Measurements from ENCODE around the gene ZNF609. TPM values are rescaled to one million over a fixed set of nuclear protein-coding genes. Genes with fewer than 3 reads are reported as not detected.

ZNF609 gene
- total RNA-seq, 1 donor from 2014 or later = 45.8 TPM

DNA sequence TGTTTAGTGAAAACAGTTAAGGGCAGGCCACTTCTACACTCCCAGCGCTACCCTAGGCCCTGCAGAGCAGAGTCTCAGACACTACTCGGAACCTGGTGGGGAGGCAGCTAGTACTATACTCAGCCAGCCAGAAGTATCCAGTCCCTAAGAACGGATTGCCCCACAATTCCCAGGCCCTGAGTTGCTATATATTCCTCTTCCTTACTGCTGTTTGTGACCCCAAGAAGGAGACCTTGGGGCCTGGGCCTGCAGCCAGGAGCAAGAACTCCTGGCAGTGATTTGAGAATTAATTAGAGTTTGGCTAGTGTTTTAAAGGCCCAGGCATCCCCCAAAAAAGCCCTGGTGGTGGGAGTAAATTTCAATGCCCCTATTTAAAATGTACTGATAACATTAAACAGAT lies 227.3 kb downstream of the ZNF609 start:
- intact Hi-C loops (cut with micrococcal nuclease) = loop anchor here (2.0 kb wide), 1 partner anchor 217 kb away; no protein-coding TSS in a partner anchor

DNA sequence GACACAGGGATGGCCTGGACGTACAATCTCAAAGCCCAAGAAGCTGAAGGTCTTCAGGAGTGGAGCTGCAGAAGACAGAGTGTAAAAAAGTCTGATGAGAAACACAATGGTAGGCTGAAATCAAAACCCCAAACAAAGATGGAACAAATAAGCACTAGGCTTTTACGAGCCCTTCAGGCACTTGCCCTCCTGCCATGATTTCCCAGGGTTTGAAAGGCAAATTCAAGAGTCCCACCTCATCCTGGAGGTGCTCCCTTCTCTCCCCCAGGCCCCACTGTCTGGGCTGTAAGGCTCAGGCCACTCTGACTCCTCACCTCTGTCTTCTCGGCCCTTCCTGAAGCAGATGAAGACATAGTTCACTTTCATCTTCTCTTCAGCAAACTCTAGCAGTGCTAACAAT lies 228.4 kb downstream of the ZNF609 start:
- intact Hi-C loops (cut with micrococcal nuclease) = no loop called here

DNA sequence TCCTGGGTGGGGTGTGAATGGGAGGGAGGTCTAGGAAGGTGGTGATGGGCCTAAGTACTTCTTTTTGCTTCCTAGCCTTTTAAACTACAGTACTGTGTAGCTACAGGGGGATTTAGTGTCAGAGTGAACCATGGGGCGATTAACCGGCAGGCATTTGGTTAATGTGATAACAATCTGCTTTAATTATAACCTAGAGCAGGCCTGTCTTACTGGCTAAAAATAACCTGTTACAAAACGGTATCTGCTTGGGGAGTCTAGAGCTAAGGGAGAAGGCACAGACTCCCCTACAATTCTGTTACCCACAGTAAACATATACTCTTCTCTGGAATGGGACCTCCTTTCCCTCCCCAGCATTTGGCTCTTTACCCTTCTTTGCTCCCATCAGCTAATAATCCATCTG lies 229.6 kb downstream of the ZNF609 start:
- intact Hi-C loops (cut with micrococcal nuclease) = no loop called here

DNA sequence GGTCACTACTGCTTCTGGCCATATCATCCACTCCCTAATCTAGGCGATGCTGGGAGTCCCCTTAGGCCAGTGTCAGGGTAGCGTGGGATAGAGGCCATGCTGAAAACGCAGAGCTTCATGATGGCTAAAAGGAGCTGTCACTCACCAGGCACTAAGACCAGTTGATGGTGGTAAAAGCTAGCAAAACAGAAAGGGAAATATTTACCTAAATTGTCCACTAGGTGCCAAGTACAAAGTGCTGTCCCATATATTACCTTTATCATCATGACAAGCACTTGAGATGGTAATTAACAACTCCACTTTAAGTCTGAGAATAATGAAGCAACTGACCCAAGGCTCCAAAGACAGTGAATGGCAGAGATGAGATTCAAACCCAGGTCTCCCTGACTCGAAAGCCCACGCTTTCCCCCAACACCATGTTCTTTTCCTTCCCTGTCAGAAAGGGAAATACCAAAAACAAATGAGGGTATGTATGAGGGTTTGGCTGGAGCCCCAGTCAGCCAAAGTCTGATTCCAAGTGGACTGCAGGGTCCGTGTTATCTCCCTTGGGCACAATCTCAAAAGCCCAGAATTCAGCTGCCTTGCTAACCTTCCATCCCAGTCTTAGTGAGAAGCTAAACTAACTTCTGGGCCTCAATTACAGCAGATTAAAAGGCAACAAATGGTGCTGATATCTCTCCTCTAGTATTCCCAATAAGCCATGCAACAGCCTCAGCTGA lies 230.4 kb downstream of the ZNF609 start:
- intact Hi-C loops (cut with micrococcal nuclease) = no loop called here

DNA sequence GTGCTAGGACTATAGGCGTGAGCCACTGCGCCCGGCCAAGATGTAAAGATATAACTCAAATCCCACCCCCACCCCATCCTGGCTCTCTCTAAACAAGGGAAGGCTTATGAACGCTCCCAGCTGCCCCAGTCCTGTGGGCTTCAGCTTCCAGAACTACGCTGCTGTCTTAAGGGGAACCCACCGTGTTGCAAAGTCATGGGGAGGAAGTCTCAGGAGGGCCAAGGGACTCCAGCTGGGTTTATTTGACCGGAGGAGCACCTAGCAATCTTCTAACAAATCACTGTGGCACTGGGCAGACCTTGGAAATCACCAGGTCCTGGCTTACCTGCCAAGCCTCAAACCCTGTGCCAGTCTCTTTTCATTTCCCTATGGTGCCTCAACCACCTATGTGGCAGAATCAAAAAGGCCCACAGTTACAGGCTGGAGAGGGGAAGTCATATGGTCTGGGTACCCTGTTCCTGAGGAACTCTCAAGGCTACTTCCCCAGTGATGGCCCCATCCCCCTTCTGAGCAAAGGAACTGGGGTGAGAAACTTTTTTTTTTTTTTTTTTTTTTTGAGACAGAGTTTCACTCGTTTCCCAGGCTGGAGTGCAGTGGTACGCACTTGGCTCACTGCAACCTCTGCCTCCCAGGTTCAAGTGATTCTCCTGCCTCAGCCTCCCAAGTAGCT lies 231.7 kb downstream of the ZNF609 start:
- intact Hi-C loops (cut with micrococcal nuclease) = no loop called here

- intact Hi-C loops (cut with micrococcal nuclease) = no loop called here
These were observed 232.8 kb downstream of the ZNF609 start for GRCh38 chr15:64693134-64693533.

DNA sequence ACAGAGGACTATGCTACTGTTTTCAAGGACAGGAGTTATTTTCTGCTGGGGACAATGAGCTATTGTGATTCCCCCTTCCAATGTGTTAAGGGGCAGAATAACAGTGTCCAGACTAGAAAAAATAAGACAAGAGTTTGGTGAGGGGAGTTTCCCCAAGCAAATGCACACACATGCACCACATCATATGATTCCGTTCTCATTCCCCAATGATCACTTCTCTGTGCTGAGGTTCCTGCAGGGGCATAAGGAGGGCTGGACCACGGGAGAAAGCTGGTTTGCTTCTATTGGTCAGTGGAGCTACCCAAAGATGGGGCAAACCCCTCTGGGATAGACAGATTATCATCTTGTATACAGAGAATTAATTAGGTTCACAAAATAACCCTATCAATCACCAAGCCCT lies 234.4 kb downstream of the ZNF609 start:
- intact Hi-C loops (cut with micrococcal nuclease) = no loop called here

DNA sequence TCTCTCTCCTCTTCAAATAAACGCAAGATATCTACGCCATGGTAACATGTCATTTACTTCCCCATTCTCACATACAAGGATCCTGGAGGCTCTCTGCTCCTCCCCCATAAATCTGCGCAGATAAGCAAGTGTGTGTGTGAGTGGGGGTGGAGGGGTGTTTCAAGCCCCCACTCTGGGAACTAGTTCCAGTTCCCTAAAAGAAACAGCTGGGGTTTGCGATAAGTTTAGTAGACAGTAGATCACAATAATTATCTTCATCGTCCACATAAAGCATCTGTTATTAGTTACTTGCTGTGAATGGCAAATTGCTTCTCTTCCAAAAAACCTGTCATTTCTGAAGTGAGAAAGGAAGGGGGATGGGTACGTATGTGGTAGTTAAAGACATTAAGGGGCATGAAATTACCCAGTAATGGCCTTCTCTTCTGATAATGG lies 235.2 kb downstream of the ZNF609 start:
- intact Hi-C loops (cut with micrococcal nuclease) = no loop called here

DNA sequence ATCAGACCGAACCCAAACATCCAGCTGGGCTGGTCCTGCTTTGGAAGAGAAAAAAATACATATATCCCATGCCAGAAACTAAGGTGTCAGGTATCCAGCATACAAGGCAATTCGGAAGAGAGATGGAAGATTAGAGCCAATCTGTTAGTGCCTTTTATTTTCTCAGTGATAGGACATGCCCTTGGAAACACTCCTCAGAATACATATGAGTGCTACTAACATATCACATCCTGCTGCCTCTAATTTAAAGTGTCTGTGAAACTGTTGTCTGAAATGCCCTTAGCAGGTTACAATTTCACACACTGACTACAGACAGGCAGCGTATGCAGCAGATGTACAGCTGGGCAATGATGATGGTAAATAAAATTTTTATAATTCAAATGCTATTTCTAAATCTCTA lies 236.1 kb downstream of the ZNF609 start:
- intact Hi-C loops (cut with micrococcal nuclease) = no loop called here

- intact Hi-C loops (cut with micrococcal nuclease) = no loop called here
These were observed 237.6 kb downstream of the ZNF609 start for GRCh38 chr15:64697911-64698369.

GRCh38 chr15:64698823-64699222 lies 238.4 kb downstream of the ZNF609 start:
- intact Hi-C loops (cut with micrococcal nuclease) = no loop called here

- intact Hi-C loops (cut with micrococcal nuclease) = loop anchor here (5.0 kb wide), 1 partner anchor 597 kb away; the partner anchor contains the start of gene RNU5A-1
These were observed 239.5 kb downstream of the ZNF609 start for GRCh38 chr15:64699751-64700388.

DNA sequence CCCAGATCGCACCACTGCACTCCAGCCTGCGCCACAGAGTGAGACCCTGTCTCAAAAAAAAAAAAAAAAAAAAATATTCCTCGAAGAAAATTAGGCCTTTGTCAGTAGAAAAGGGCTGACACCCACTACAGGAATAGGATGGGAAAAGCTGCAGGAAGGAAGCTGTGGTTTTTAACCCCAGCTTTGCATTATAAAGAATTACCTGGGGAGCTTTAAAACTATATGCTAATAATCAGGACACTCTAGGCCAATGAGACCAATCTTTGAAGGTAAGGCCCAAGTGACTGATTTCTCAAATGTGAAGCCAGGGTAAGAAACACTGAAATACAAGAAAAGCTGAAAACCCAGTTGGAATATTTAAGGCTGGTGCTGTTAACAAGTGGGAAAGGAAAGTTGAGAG lies 240.7 kb downstream of the ZNF609 start:
- intact Hi-C loops (cut with micrococcal nuclease) = loop anchor here (5.0 kb wide), 1 partner anchor 596 kb away; the partner anchor contains the start of gene RNU5A-1

- intact Hi-C loops (cut with micrococcal nuclease) = loop anchor here (2.0 to 5.0 kb wide), 2 partner anchors 27 to 596 kb away; partner anchors contain the start of gene RNU5A-1
These were observed 241.3 kb downstream of the ZNF609 start for GRCh38 chr15:64701482-64702184.

DNA sequence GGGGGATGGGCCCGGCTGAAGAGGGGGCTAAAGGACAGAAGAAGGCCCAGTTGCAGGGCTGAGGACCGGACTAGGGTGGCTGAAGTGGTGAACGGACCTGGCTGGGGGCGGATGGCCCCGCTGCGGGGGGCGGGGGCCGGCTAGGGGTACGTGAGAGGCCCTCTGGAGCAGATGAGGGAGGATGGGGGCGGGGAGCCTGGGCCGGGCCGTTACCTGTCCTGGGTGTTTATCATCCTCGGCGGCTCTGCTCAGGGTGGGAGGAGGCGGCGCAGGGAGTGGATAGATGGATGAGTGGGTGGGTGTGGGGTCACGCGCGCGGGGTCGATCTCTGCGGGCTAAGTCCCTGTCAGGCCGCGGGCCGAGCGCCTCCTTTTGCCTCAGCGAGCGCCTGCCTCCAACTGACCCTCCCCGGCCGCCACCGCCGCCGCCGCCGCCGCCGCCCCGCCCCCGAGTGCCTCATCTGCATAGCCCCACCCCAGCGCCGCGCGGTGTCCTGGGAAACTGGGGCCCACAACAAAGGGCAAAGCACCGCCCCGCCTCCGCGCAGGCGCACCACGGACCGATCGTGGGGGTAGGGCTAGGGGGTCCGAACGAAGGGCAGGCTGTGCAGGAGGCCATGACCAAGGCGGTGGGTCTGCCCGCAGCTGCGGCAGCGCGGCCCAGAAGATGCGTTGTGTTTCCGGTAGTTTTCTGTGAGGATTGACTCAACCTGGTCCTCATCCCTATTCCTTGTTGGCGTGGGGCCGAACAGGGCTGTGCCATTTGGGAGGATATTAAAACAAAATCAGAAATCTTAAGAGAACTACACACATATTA lies 242.6 kb downstream of the ZNF609 start:
- intact Hi-C loops (cut with micrococcal nuclease) = loop anchor here (1.0 to 5.0 kb wide), 10 partner anchors 26 to 610 kb away; partner anchors contain the start of genes CIAO2A, CLPX, PLEKHO2 and PPIB

DNA sequence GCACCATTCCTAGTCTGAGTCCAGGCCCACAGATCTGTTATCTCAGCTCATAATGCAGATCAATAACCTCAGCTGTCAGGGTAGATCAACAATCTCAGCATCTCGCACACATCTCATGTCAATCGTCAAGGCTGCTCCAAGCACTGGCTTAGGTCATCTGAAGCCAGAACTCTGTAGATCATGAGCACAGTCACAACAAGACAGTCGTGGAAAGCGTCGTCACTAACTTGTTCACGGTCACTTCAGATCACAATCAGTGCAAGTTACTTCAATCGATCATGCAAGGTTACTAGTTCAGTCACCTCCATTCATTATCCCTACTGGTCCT lies 243.2 kb downstream of the ZNF609 start:
- intact Hi-C loops (cut with micrococcal nuclease) = loop anchor here (1.0 to 5.0 kb wide), 10 partner anchors 25 to 610 kb away; partner anchors contain the start of genes CIAO2A, CLPX, PLEKHO2 and PPIB

DNA sequence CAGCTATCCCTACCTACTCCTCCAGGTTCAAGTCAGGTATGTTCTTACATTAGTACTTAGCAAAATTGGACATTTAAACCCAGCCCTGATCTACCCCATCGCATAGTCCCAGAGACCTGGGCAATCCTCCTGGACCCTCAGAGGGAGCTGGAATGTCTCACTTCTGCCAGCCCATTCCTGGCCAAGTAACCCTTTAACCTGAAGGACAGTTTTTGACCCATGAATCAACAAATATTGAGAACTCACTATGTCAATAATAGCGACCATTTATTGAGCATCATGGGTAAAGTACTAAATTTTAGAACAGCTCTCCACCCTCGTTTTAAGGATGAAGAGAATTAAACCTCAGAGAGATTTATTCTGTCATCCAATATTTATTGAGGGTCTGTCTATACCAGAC lies 244.6 kb downstream of the ZNF609 start:
- intact Hi-C loops (cut with micrococcal nuclease) = no loop called here

- intact Hi-C loops (cut with micrococcal nuclease) = no loop called here
These were observed 245.9 kb downstream of the ZNF609 start for GRCh38 chr15:64706011-64706911.

DNA sequence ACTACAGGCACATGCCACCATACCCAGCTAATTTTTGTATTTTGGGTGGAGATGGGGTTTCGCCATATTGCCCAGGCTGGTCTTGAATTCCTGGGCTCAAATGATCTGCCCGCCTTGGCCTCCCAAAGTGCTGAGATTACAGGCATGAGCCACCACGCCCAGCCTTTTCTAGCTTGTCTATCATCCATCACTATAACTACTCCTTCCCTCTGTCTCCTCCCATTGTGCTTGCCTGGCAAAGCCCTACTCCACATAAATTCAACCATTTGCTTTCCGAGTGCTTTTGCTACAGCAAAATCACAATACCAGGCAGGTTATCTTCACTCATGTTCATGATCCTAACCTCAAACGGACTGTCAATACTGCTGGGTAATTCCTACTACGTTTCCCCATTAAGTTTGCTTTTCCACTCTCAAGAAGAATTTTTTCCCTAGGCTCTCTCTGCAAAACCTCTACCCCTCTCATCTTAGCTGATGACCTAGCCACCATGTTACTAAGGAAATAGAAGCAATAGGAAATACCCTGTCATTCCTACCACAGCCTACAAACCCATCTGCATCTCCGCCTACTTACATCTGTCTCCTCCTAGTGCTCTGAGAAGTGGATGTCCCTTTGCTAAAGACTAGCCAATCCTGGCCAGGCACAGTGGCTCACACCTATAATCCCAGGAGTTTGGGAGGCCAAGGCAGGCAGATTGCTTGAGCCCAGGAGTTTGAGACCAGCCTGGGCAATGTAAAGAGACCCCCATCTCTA lies 250.5 kb downstream of the ZNF609 start:
- intact Hi-C loops (cut with micrococcal nuclease) = no loop called here

All from T-helper 1 cell treated with Interleukin-12 subunit alpha and Interleukin-12 subunit beta and Interleukin-4 antibody, amounts not matched to agents 30 ng/mL and 1 ng/mL, for 36 hours (primary cell).